Astrocyte of the cerebellum (primary cell): ENCODE results near the gene PRXL2A.
"Not testable (repeated sequence)": the region's sequence is repeated elsewhere in the genome, so short reads cannot be mapped to it uniquely, and the experiment has no call there.

Experiments
- DNase-seq: peaks from one replicate; pipeline ENCODE4 v3.0.0-alpha.2; 2011; ENCODE audit warnings: low read depth
- H3K4me3 ChIP-seq: 2 replicates; pipeline ENCODE4 v1.5.1; 2011; ENCODE audit warnings: mild to moderate bottlenecking, low read depth, low read length, moderate library complexity
- in situ Hi-C: cut with HindIII; loops from 2 replicates; pipeline ENCODE4 v1.10.0; 2017; ENCODE audit warnings: low sequenced_read_pairs
- TF ChIP-seq, protein P1 (sequence below): IDR thresholded peaks from 2 replicates; pipeline ENCODE4 v1.5.1; 2012; ENCODE audit warnings: low read length, low read depth, moderate library complexity, mild to moderate bottlenecking; ENCODE audit errors: missing control alignments

PRXL2A gene

DNA sequence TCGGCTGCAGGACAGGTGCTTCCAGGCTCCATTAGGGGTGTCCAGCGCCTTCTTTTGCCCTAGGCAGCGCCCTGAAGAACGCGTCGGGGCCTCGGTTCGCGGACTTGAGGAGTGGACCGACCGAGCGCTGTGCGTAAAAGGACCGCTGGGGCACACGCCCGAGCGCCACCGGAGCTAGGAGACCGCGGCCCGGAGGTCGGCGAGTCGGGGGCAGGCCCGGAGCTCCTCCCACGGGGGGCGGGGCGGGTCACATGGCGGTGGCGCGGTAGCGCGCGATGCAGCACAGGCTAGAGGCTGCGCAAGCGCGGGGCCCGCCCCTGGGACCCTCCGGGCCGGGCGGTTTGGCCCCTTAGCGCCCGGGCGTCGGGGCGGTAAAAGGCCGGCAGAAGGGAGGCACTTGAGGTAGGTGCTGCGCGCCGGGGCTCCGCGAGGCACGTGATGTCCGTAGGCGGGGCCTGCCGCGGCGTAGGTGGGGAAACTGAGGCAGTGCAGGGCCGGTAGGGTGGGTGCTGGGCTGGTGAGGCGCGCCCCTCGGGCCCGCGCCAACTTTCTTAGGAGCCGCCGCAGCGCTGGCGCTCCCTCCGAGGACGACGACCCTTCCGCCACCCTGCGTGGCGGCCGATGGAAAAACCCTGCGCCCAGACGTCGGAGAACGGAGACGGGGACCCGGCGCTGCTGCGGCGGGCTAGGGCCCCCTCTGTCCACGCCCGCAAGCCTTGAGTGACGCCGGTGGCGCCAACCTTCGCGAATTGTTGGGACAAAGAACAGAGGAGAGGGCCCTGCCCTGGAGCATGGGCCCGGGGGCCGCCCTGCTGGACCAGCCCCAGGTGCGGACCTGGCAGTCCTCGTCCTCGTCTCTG, at the start of gene PRXL2A:
Gene PRXL2A (plus strand): TSS at position 310 of the 860 bp plus-strand sequence. CDS start 11,917 bp downstream, outside the sequence.
- DNase-seq, result no peak
- peak within 1 kb of the TSS; percentile 63 for H3K4me3 ChIP-seq
- TF ChIP-seq, protein P1, sequence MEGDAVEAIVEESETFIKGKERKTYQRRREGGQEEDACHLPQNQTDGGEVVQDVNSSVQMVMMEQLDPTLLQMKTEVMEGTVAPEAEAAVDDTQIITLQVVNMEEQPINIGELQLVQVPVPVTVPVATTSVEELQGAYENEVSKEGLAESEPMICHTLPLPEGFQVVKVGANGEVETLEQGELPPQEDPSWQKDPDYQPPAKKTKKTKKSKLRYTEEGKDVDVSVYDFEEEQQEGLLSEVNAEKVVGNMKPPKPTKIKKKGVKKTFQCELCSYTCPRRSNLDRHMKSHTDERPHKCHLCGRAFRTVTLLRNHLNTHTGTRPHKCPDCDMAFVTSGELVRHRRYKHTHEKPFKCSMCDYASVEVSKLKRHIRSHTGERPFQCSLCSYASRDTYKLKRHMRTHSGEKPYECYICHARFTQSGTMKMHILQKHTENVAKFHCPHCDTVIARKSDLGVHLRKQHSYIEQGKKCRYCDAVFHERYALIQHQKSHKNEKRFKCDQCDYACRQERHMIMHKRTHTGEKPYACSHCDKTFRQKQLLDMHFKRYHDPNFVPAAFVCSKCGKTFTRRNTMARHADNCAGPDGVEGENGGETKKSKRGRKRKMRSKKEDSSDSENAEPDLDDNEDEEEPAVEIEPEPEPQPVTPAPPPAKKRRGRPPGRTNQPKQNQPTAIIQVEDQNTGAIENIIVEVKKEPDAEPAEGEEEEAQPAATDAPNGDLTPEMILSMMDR, result no peak
- in situ Hi-C loops, result no loop called here

GRCh38 chr10:80358925-80359324, 49.4 kb upstream of the PRXL2A start:
- H3K4me3 ChIP-seq, in situ Hi-C loops, DNase-seq: not testable (repeated sequence)

DNA sequence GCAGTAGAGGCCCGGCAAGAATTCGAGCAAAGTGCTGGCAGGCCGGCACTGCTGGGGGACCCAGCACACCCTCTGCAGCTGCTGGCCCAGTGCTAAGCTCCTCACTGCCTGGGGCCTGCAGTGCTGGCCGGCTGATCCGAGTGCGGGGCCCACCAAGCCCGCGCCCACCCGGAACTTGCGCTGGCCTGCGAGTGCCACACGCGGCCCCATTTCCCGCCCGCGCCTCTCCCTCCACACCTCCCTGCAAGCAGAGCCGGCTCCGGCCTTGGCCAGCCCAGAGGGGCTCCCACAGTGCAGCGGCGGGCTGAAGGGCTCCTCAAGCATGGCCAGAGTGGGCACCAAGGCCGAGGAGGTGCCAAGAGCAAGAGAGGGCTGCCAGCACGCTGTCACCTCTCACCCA, 48.7 kb upstream of the PRXL2A start:
- in situ Hi-C loops, result no loop called here
- TF ChIP-seq, protein P1, result no peak
- DNase-seq, result no peak
- H3K4me3 ChIP-seq, result no peak overlapping the region

- no peak overlapping the region for H3K4me3 ChIP-seq
- no peak for DNase-seq
- in situ Hi-C loops, result no loop called here
- TF ChIP-seq, protein P1, result no peak
These were observed 42.8 kb upstream of the PRXL2A start for GRCh38 chr10:80365510-80365909.

DNA sequence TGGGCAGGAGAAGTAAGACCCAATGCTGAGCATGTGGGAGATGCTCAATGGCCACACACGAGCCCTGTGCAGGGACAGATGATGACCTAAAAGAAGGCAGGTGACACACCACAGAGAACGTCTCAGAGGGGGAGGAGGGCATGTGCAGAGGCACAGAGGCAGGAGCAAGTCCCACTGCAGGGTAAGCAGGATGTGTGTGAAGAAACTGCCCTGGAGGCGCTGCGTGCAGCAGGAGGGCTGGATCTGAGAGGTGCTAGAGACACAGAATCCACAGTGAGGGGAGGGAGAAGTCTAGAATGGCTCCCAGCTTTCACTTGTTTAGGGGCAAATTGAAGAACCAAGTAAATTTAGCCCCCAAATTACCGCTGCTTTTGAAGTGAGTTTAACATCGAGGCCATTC, 36.9 kb upstream of the PRXL2A start:
- in situ Hi-C loops, result no loop called here
- no peak for DNase-seq
- TF ChIP-seq, protein P1, result no peak
- no peak overlapping the region for H3K4me3 ChIP-seq

DNA sequence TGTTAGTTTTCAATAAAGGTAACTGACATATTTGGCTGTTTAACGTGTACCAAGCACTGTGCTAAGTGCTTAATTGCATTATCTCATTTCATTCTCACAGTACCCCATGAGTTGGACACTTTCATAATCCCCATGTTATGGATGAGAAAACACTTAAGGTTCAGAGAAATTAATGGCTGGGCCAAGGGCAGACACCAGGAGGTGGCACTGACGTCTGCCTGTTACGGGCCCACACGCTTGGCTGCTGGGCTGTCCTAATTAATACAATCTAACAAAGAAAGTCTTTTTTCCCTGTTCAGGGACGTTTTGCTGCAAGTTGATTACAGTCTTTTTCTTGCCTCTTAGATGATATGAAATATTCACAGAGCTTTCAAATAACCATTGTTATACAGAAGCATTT, 35.7 kb upstream of the PRXL2A start:
- H3K4me3 ChIP-seq, result no peak overlapping the region
- TF ChIP-seq, protein P1, result no peak
- in situ Hi-C loops, result no loop called here
- no peak for DNase-seq

DNA sequence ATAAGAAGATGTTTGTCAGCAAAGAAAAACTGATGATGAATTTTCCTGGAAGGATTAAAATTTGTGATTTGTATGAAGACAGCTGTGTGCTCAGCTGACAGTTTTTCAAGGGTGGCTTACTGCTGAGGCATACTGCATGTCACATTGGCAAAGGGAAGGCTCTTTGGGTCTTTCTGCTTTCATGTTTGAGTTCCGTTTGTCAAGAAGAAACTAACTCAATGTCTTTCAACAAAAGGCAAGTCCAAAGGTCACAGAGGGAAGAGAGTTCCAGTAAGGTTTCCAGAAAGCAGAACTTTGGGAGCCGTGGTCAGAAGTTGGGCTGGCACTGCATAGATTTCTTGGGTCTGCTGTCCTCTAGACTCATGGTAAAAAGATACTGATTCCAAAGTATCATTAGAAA, 34.8 kb upstream of the PRXL2A start:
- in situ Hi-C loops, result no loop called here
- no peak overlapping the region for H3K4me3 ChIP-seq
- TF ChIP-seq, protein P1, result no peak
- DNase-seq, result no peak
